ENCODE results near the gene NDNF.

Gene NDNF

GRCh38 chr4:121070274-121070673 is 2.1 kb downstream of the NDNF start:
- DNase-seq, result no peak

GRCh38 chr4:121069430-121069829 is 2.9 kb downstream of the NDNF start:
- DNase-seq, result no peak

- DNase-seq, result no peak
Observed at GRCh38 chr4:121064482-121064881, 7.9 kb downstream of the NDNF start.

GRCh38 chr4:121062521-121062920 is 9.8 kb downstream of the NDNF start:
- DNase-seq, result no peak

- DNase-seq, result no peak
Observed at GRCh38 chr4:121061861-121062260, 10.5 kb downstream of the NDNF start.

- no peak for DNase-seq
Observed at GRCh38 chr4:121061215-121061614, 11.1 kb downstream of the NDNF start.

- DNase-seq, result no peak
Observed at GRCh38 chr4:121057466-121057922, 14.8 kb downstream of the NDNF start.

GRCh38 chr4:121056066-121056465 is 16.3 kb downstream of the NDNF start:
- DNase-seq, result no peak

GRCh38 chr4:121054373-121054772 is 18.0 kb downstream of the NDNF start:
- DNase-seq, result no peak

- DNase-seq, result no peak
Observed at GRCh38 chr4:121053601-121054143, 18.7 kb downstream of the NDNF start.

GRCh38 chr4:121050300-121050699 is 22.0 kb downstream of the NDNF start:
- DNase-seq, result no peak

- DNase-seq, result no peak
Observed at GRCh38 chr4:121049072-121049599, 23.2 kb downstream of the NDNF start.

GRCh38 chr4:121048165-121048564 is 24.2 kb downstream of the NDNF start:
- DNase-seq, result no peak

- DNase-seq, result no peak
Observed at GRCh38 chr4:121041307-121042090, 30.8 kb downstream of the NDNF start.

- DNase-seq, result no peak
Observed at GRCh38 chr4:121034017-121034416, 38.3 kb downstream of the NDNF start.

GRCh38 chr4:121030711-121031110 is 41.6 kb downstream of the NDNF start:
- no peak for DNase-seq

- no peak for DNase-seq
Observed at GRCh38 chr4:121030131-121030530, 42.2 kb downstream of the NDNF start.

GRCh38 chr4:121026034-121026433 is 46.3 kb downstream of the NDNF start:
- no peak for DNase-seq

GRCh38 chr4:121025540-121025939 is 46.8 kb downstream of the NDNF start:
- DNase-seq, result no peak

- no peak for DNase-seq
Observed at GRCh38 chr4:121018543-121018942, 53.8 kb downstream of the NDNF start.

- DNase-seq, result no peak
Observed at GRCh38 chr4:121016611-121017010, 55.7 kb downstream of the NDNF start.

GRCh38 chr4:121015421-121015820 is 56.9 kb downstream of the NDNF start:
- DNase-seq, result no peak

- DNase-seq, result no peak
Observed at GRCh38 chr4:121014544-121014943, 57.8 kb downstream of the NDNF start.

GRCh38 chr4:121011780-121012340 is 60.5 kb downstream of the NDNF start:
- no peak for DNase-seq
